ENCODE results near the gene SLC2A5.

The SLC2A5 gene

DNA sequence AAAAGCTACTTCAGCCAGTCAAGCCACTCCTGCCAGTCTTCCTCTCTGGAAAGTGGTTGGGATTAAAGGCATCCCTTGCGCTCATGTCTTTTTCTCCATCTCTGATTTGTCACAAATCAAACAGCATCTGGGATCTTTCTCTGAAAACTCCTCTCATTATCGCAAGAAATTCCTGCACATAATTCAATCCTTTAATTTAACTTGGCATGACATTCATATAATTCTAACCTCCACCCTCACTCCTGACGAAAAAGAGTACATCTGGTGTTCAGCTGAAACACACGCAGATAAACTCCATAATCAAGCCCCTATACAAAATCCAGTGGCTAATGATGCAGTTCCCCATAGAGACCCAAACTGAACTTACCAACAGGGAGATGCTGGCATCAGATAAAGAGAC lies 19.4 kb upstream of the SLC2A5 start:
- no peak for DNase-seq

DNA sequence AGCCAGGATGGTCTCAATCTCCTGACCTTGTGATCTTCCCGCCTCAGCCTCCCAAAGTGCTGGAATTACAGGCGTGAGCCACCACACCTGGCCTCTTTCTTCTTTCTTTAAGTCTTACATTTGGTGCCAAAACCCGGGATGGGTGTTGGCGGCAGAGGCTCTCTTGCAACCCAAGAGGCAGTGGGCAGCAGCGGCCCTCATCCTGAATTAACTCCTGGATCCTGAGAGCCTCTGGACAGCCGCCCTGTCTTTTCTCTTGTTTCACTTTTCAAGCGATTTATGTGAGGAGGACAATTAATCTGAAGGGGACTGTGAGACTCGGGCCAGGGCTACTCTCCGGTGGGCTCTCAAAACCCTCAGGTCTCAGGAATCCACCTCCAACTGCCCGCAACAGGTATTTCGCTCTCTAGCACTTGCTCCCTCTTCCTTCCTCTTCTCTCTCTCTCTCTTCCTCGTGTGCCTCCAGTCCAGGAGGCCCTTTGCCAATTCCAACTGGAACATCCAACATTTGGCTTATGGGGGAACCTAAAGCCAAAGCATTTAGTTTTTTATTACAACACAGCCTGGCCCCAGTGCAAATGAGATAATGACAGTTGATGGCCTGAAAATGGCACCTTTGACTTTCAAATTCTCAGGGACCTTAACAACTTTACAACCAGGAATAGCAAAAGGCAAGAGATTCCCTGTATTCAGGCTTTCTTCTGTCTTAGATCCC lies 18.1 kb upstream of the SLC2A5 start:
- DNase-seq: no peak

DNA sequence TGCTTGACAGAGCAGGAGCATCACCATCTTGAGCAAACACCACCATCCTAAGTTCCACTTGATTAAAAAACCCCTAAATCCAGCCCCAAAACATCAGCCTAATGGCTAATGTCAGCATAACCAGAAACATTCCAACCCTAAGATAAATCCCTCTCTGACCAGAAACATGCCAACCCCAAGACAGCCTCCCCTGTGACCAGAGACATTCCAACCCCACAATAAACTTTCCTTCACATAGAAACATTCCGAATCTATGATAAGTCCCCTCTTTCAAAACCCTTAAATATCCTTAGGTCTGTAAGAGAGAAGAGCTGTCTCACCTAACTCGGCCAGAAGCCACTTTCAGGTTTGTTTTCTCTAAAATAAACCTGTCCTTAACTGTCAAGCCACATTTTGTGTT lies 17.4 kb upstream of the SLC2A5 start:
- no peak for DNase-seq

DNA sequence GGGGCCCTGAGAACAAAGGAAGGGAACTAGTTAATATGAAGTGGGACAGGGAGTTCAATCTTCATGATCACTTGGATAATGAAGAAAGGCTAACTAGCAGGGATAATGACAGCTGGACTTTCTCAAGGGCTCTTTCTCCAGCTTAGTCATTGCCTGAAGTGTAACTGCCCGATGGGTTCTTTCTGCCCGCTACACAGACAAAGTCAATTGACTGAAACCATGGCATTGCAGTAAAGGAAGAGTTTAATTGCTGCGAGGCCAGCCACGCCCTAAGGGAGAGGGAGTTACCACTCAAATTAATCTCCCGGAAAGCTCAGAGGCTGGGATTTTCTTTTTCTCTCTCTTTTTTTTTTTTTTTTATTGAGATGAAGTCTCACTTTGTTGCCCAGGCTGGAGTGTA lies 16.6 kb upstream of the SLC2A5 start:
- DNase-seq: no peak

DNA sequence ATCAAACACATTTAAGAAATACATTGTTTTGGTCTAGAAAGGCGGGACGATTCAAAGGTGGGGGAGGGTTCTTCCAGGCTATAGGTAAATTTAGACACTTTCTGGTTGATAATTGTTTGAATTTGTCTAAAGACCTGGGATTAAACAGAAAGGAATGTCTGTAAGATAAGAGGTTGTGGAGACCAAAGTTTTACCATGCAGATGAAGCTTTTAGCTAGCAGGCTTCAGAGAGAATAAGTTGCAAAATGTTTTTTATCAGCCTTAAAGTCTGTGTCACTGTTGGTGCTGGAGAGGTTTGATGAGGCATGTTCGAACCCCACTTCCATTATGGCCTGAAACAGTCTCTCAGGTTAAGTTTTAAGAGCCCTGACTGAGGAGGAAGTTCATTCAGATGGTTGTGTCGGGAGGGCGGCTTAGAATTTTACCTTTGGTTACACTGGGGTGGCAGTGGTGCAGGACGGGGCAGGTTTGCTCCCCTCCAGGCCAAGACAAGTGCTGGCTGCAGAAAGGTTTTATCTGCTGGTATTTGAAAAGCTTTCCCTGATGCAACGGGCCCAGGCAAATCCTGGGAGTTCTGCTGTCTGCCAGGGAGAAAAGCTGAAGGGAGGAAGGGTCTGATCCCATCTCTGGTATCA lies 16.0 kb upstream of the SLC2A5 start:
- DNase-seq: no peak

DNA sequence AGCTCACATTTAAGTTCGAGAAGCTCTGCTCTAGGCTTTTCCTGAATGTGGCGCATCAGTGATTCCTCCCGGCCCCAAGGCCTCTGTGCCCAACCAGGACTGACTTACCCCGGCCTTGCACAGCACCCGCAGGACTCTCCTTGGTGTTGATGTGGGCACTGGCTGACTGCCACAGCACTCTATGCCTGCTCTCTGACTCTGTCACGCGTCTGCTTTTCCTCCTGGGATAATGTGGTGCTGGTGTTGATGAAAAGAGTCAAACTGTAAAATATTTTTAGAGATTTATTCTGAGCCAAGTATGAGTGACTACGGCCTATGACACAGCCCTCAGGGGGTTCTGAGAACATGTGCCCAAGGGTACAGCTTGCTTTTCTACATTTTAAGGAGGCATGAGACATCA lies 15.5 kb upstream of the SLC2A5 start:
- no peak for DNase-seq

- DNase-seq: no peak
Observed at GRCh38 chr1:9081473-9081872, 12.0 kb upstream of the SLC2A5 start.

- no peak for DNase-seq
Observed at GRCh38 chr1:9080705-9081291, 11.4 kb upstream of the SLC2A5 start.

DNA sequence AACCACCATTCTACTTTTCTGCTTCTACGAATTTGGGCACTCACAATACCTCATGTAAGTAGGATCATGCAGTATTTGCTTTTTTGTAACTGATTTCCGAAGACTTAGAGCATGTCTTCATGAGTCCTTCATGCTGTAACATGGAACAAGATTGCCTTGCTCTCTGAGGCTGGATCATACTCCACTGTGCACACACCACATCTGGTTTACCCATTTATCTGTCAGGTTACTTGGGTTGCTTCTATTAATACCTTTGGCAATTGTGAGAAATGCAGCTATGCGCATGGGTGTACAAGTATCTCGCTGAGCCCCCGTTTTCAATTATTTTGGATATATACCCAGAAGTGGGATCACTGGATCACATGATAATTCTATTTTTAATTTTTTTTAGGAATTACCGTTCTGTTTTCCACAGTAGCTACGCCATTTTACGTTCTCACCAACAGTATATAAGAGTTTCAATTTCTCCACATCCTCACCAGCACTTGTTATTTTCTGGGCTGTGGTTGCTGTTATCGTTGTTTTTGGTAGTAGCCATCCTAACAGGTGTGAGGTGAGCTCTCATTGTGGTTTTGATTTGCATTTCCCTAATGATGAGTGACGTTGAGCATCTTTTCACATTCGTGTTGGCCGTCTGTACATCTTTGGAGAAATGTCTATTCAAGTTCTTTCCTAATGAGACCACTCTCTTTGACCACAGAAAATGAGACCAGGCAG lies 10.7 kb upstream of the SLC2A5 start:
- DNase-seq: no peak

DNA sequence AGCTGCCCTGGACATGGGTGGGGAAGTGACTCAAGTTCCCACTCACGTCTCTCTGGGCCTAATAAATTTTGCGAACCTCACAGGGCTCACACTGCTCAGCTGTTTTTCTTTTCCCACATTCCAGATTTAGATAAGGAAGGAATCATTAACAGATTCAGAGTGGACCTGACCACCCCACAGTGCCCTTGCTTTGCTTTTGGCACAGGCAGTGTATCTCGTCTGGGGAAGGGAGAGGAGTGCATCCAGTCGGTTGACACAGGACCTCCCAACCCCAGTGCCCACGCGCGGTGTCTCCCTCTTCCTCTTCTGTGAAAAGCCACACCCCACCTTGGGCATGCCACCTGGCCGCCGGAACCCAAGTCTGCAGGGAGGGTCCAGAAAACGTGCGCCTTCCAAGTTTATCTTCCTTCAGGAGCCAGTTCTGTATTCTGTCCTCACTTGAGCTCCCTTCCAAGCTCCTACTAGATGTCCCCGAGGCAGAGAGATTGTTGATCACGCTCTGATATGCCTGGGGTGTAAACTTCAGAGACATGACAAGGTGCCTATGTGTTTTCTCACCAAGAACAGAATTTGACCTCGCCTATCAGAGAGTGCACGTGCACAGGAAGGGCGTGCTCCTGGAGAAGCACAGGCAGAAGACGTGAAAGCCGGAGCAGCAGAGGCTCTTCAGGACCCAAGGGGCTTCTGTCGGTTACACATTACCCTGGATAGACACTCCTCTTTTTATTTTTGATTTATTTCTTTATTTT lies 9.5 kb upstream of the SLC2A5 start:
- DNase-seq: no peak

- no peak for DNase-seq
Observed at GRCh38 chr1:9078015-9078751, 8.7 kb upstream of the SLC2A5 start.

DNA sequence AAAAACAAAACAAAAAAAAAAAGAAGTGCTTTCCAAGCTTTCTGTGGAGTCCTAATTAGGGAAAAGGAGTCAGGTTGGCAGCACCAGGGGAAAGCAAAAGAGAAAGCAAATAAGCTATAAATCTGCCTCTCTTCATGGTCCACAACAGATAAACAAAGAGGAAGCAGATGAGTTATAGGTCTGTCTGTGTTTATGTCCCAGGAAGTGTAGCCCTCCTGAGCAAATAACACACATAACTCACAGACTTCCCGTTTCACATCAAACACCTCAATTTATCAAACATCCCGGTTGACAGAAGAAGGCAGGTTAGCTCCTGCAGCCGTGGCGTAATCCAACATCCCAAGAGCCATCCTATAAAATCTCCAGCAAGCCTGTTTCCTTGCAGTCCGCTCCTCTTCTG lies 5.6 kb upstream of the SLC2A5 start:
- no peak for DNase-seq

DNA sequence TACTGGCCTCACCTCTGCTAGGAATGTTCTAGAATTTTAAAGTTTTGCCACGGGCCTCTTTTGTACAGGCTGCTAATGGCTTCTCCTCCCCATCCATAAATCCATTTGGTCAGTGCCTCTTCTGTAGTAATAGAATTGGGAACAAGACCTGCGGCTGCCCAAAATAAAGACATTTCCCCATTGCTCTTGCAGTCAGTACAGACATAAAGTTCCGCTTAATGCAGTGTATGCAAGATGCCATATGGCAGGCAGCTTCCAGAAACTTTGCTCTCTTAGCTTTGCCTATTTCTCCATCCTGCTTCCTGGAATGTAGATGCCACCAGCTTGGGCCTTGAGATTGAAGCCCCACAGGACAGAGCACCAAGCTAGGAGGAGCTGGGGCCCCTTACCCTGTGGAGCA lies 3.7 kb upstream of the SLC2A5 start:
- no peak for DNase-seq

- no peak for DNase-seq
Observed at GRCh38 chr1:9071554-9072235, 2.3 kb upstream of the SLC2A5 start.

DNA sequence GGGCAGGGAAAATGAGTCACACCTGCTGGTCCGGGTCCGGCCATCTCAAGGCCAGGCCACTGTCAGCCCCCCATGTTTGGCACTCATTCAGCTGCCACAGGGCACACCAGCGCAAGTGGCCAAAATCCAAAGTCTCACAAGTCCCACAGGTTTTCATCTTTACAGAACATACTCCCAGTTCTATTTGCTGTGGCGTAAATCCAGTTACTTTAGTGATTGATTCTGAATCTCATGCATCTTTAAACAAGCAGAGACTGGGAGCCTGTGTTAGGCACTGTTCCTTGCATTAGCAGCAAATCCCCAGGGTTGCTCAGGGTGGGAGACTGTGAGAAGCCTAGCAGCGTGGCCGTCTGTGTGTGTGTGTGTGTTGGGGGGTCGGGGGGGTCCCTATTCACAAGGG lies 1.1 kb upstream of the SLC2A5 start:
- DNase-seq: no peak

DNA sequence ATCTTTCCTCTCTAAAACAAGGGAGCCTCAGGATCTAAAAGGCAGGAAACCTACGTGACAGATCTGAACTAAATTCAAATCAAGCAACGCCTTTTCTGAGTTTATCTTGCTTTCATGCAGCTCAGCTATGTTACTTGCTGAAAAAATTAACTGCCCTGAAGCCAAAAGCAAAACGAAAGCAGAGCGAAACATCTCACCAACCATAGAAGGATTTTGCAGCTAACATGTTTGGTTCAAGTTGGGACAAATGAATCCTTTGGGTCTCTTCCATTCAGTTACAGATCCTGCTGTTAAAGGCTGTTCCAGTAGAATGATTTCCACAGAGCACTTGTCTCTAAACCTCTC lies 482 bp downstream of the SLC2A5 start:
- DNase-seq: no peak

GRCh38 chr1:9066945-9067807 lies 2.3 kb downstream of the SLC2A5 start:
- DNase-seq: no peak

DNA sequence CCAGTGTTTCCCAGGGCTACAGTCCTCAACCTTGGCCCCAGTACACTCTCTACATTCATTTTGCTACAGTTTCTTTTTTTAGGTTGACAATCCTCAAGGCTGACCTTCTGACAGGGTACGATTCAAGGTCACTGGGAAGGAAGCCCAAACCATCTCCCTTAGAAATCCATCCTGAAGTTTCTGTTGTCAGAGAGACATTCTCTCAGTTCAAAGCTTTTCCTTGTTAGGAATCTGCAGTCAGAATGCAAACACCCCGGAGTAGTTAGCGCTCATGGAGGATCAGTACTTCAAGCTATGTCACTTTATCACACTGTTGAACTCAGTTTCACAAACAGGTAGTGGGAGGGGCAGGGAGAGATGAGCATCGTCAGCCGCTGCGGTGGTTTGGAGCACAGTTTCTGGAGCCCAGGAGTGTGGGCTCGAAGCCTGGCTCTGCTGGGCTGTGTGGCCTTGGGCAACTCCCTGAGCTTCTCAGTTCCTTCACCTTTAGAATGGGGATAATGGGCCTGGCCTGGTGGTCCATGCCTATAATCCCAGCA lies 4.2 kb downstream of the SLC2A5 start:
- no peak for DNase-seq

DNA sequence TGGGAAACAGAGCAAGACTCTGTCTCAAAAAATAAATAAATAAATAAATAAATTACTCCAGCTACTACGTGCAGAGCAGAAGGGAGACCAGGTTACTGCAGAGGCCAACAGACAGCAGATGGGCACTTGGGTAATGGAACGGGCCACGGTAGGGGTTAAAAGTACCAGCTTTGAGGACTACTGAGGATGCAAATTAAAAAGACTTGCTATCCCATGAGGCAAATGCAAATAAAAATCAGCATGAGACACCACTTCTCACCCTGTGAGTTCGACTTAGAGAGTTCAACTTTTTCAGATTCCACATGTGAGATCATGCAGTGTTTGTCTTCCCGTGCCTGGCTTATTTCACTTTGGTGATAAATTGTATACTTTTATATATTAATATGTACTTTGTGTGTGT lies 6.6 kb downstream of the SLC2A5 start:
- DNase-seq: no peak

DNA sequence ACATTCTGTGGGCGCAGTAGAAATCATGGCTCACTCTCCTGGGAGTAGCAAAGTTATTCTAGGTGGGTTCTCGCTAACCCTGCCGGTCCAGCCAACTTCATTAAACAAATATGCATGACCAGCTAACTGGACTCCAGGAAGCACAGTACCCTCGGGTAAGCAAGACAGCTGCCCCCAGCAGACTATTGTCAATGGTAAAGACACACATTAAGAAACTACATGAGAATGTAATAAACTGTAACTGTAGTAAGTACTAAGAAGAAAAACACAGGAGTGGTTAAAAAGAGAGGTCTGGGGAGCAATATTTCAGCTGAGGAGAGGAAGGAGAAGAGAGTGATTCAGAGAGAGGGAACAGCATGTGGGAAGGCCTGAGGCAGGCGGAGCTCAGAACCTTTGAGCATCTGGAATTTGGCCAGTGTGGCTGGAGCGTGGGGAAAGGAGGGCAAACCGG lies 7.4 kb downstream of the SLC2A5 start:
- DNase-seq: no peak

Measured in NCI-H1092 (cell line).